Uterus (tissue), 4 donors: ENCODE measurements around the gene GNPNAT1. TPM values are rescaled to one million over a fixed set of nuclear protein-coding genes. Genes with fewer than 3 reads are reported as not detected.

Source experiments
- DNase-seq, 2 donors: peaks; one replicate each; pipeline ENCODE4 v3.0.0-alpha.2; 2019 to 2020
- H3K27ac ChIP-seq, 2 donors: fragments of 200-600 bp; sonication (generic); 1 replicate in 1 of 2; 2 replicates in 1 of 2; pipeline ENCODE4 v1.5.1; 2016 to 2018
- H3K27me3 ChIP-seq, 2 donors: fragments of 200-600 bp; sonication (generic); one replicate each; pipeline ENCODE4 v1.5.1; 2018 to 2019; ENCODE audit warnings: control low read depth in 1 of 2
- H3K36me3 ChIP-seq, 2 donors: fragments of 200-600 bp; sonication (generic); one replicate each; pipeline ENCODE4 v1.5.1; 2019; ENCODE audit warnings: control low read depth in 1 of 2
- H3K4me1 ChIP-seq, 2 donors: fragments of 200-600 bp; sonication (generic); one replicate each; pipeline ENCODE4 v1.5.1; 2018 to 2019; ENCODE audit warnings: control low read depth in 1 of 2
- H3K4me3 ChIP-seq, 2 donors: fragments of 200-600 bp; sonication (generic); 1 replicate in 1 of 2; 2 replicates in 1 of 2; pipeline ENCODE4 v1.5.1; 2018 to 2019; ENCODE audit warnings: mild to moderate bottlenecking in 1 of 2
- H3K9me3 ChIP-seq, 2 donors: fragments of 200-600 bp; sonication (generic); one replicate each; pipeline ENCODE4 v1.5.1; 2019; ENCODE audit warnings: control low read depth in 1 of 2
- POLR2A ChIP-seq, 2 donors: fragments of 450-650 bp; IDR thresholded peaks; one replicate each; pipeline ENCODE4 v1.6.1; 2016; ENCODE audit warnings: antibody characterized with exemption in 2 of 2, mild to moderate bottlenecking in 1 of 2, moderate library complexity in 1 of 2
- intact Hi-C: fragments of 100-400 bp; cut with DNase I; formaldehyde crosslinking; loops from one replicate; pipeline ENCODE4 v1.15.1; 2023; ENCODE audit warnings: low total_unique reads
- total RNA-seq, 4 donors: library from RNA; depleted of rRNA in 3 of 4; stranded (reverse); fragments of >200 nt in 3 of 4; gene quantifications; one replicate each; pipeline versions ENCODE4 v1.1.0 to v1.2.4, GENCODE V29; 2014 to 2023
- TF ChIP-seq, protein P1 (sequence below), 4 experiments: fragments of 200-600 bp in 2 of 4; fragments of 450-650 bp in 2 of 4; sonication (generic) in 2 of 4; IDR thresholded peaks; one replicate each; pipeline ENCODE4 v1.5.1; 2016 to 2019; ENCODE audit warnings: antibody characterized with exemption in 4 of 4, mild to moderate bottlenecking in 2 of 4, moderate library complexity in 1 of 4
- donor health status: DM: yes; HTN: yes; CAD: no.

The GNPNAT1 gene
- total RNA-seq, 4 donors from 2014 or later, result 3.8 to 26.8 (median 15.3) TPM

DNA sequence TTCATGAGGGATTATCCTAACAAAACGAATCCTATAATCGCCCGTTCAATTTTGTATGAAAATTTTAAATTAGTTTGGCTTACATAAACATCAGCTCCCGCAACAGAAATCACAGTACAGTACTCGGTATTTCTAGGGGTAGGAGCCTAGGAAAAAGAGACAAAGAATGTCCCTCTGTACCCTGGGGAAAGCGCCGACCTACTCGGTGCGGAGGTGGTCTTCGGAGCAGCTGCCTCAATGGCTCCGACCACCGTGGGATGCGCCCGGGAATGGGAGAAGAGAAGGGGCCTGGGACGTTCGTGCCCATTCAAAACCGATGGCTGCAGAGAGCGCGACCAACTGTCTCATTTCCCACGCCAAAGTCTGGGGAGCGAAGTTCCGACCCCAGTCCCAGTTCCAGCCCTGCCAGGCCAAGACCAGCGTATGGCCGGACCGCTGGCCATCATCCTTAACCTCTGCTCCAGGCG, 618 bp downstream of the GNPNAT1 start:
- no peak for DNase-seq
- peak overlapping the region; percentile 75 to 93 for H3K4me3 ChIP-seq
- H3K27me3 ChIP-seq, result no peaks in the 10 kb centered on the region
- H3K4me1 ChIP-seq, result no peaks in the 10 kb centered on the region
- H3K27ac ChIP-seq, result peak overlapping the region; percentile 86 to 95
- H3K9me3 ChIP-seq, result no peaks in the 10 kb centered on the region
- H3K36me3 ChIP-seq, result no peaks in the 10 kb centered on the region
- TF ChIP-seq POLR2A (IDR thresholded peaks at IDR 0.05), result no peak
- TF ChIP-seq, protein P1, sequence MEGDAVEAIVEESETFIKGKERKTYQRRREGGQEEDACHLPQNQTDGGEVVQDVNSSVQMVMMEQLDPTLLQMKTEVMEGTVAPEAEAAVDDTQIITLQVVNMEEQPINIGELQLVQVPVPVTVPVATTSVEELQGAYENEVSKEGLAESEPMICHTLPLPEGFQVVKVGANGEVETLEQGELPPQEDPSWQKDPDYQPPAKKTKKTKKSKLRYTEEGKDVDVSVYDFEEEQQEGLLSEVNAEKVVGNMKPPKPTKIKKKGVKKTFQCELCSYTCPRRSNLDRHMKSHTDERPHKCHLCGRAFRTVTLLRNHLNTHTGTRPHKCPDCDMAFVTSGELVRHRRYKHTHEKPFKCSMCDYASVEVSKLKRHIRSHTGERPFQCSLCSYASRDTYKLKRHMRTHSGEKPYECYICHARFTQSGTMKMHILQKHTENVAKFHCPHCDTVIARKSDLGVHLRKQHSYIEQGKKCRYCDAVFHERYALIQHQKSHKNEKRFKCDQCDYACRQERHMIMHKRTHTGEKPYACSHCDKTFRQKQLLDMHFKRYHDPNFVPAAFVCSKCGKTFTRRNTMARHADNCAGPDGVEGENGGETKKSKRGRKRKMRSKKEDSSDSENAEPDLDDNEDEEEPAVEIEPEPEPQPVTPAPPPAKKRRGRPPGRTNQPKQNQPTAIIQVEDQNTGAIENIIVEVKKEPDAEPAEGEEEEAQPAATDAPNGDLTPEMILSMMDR (IDR thresholded peaks at IDR 0.05), result no peak
- intact Hi-C loops, result no loop called here

- H3K4me1 ChIP-seq, result no peaks in the 10 kb centered on the region
- no peaks in the 10 kb centered on the region for H3K27me3 ChIP-seq
- H3K27ac ChIP-seq, result peak overlapping the region in 1 of 2 donors; percentile 86
- no peak for TF ChIP-seq POLR2A (IDR thresholded peaks at IDR 0.05)
- TF ChIP-seq, protein P1 (IDR thresholded peaks at IDR 0.05), result no peak
- H3K4me3 ChIP-seq, result peak overlapping the region; percentile 75 to 93
- DNase-seq, result no peak
- intact Hi-C loops, result no loop called here
- H3K36me3 ChIP-seq, result no peaks in the 10 kb centered on the region
- H3K9me3 ChIP-seq, result no peaks in the 10 kb centered on the region
Observed at GRCh38 chr14:52790011-52790755, 1.2 kb downstream of the GNPNAT1 start.

- Histone ChIP-seq H3K27me3 (no peaks in the 10 kb centered on the region), H3K4me3 (no peak overlapping the region)
- DNase-seq, result no peak
Observed at GRCh38 chr14:52789118-52789517, 2.3 kb downstream of the GNPNAT1 start.

DNA sequence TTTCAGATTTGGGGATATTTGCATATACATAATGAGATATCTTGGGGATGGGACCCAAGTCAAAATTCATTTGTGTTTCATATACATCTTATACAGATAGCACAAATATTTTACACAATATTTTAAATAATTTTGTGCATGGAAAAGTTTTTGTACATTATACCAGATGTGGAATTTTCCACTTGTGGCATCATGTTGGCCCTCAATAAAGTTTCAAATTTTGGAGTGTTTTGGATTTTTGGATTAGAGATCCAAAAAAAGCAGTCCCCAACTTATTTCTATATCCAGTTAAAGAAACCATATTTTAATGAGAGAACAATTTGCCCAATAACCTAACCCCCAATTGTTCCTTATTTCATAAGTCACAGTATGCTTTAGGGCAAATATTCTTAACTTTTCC, 4.5 kb downstream of the GNPNAT1 start:
- intact Hi-C loops, result no loop called here
- H3K4me1 ChIP-seq, result no peaks in the 10 kb centered on the region
- no peaks in the 10 kb centered on the region for H3K36me3 ChIP-seq
- TF ChIP-seq, protein P1 (IDR thresholded peaks at IDR 0.05), result no peak
- no peak for TF ChIP-seq POLR2A (IDR thresholded peaks at IDR 0.05)
- H3K4me3 ChIP-seq, result no peak overlapping the region
- no peak overlapping the region for H3K27ac ChIP-seq
- H3K9me3 ChIP-seq, result no peaks in the 10 kb centered on the region
- DNase-seq, result no peak
- H3K27me3 ChIP-seq, result no peaks in the 10 kb centered on the region

More at GRCh38 chr14:52789118-52789517, 2.3 kb downstream of the GNPNAT1 start:
- no peaks in the 10 kb centered on the region for H3K36me3 ChIP-seq
- no peak for TF ChIP-seq POLR2A (IDR thresholded peaks at IDR 0.05)
- TF ChIP-seq, protein P1 (IDR thresholded peaks at IDR 0.05), result no peak
- no peaks in the 10 kb centered on the region for H3K4me1 ChIP-seq
- intact Hi-C loops, result no loop called here
- no peak overlapping the region for H3K27ac ChIP-seq
- no peaks in the 10 kb centered on the region for H3K9me3 ChIP-seq

DNA sequence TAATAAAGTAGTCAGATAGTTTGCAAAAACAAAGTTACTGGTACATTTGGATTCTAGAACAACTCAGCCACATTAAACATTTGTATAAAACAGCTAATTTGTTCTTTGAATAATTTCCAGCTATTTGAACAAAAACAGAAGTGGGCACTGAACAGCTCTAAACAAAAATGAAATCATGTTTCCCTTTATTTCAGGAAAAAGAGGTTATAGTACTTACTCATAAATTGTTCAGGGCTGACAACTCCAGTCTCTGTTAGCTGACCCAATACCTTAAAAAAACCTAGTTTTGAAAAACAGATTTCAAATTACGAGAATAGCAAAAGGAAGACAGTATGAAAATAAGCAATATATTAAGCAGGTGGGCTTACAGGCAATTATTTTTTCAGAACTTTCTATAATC, 8.2 kb downstream of the GNPNAT1 start:
- Histone ChIP-seq H3K27ac (no peak overlapping the region), H3K9me3 (no peaks in the 10 kb centered on the region), H3K36me3 (no peaks in the 10 kb centered on the region), H3K4me1 (no peaks in the 10 kb centered on the region), H3K27me3 (no peaks in the 10 kb centered on the region), H3K4me3 (no peak overlapping the region)
- intact Hi-C loops, result no loop called here
- TF ChIP-seq, protein P1 (IDR thresholded peaks at IDR 0.05), result no peak
- no peak for TF ChIP-seq POLR2A (IDR thresholded peaks at IDR 0.05)
- DNase-seq, result no peak
